ENCODE data around the gene OR4K13. TPM values are rescaled to one million over a fixed set of nuclear protein-coding genes. Genes with fewer than 3 reads are reported as not detected.

Gene OR4K13
- total and polyA plus RNA-seq, 4 donors = not detected

GRCh38 chr14:20001863-20002262 is 34.0 kb downstream of the OR4K13 start, which contains the start of gene OR4Q2:
TSS of gene OR4Q2 (plus strand) at chr14:20002163.
- H3K9me3 ChIP-seq (ENCODE audit: control insufficient read depth, low read length) = no peaks in the 10 kb centered on the region
- no peaks in the 10 kb centered on the region for H3K4me1 ChIP-seq (ENCODE audit: control insufficient read depth in 1 of 2, insufficient read depth in 2 of 2, low read length in 2 of 2)
- no peaks in the 10 kb centered on the region for H3K36me3 ChIP-seq (ENCODE audit: control insufficient read depth in 1 of 2, insufficient read depth in 2 of 2, low read length in 1 of 2)
- H3K4me3 ChIP-seq (ENCODE audit: low read length in 2 of 2) = no peak within 1 kb of the TSS
- no peak within 1 kb of the TSS for H3K27ac ChIP-seq (ENCODE audit: low read depth in 1 of 2, low read length in 2 of 2)
- DNase-seq = no peak
- no peaks in the 10 kb centered on the region for H3K27me3 ChIP-seq (ENCODE audit: control insufficient read depth in 1 of 2, insufficient read depth in 2 of 2, low read length in 1 of 2)
- no peak for ATAC-seq (ENCODE audit: low FRiP score)
- intact Hi-C loops (cut with DNase I) = no loop called here

DNA sequence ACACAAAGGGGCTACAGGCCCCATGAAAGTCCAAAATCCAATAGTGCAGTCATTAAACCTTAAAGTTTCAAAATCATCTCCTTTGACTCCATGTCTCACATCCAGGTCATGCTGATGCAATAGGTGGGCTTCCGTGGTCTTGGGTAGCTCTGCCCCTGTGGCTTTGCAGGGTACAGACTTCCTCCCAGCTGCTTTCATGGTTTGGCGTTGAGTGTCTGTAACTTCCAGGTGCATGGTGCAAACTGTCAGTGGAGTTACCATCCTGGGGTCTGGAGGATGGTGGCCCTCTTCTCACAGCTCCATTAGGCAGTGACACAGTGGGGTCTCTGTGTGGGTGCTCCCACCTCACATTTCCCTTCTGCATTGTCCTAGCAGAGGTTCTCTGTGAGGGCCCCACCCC is 42.4 kb downstream of the OR4K13 start:
- Histone ChIP-seq H3K27ac (ENCODE audit: low read depth in 1 of 2, low read length in 2 of 2) (no peak overlapping the region), H3K27me3 (ENCODE audit: control insufficient read depth in 1 of 2, insufficient read depth in 2 of 2, low read length in 1 of 2) (no peaks in the 10 kb centered on the region), H3K4me1 (ENCODE audit: control insufficient read depth in 1 of 2, insufficient read depth in 2 of 2, low read length in 2 of 2) (no peaks in the 10 kb centered on the region), H3K4me3 (ENCODE audit: low read length in 2 of 2) (no peak overlapping the region), H3K36me3 (ENCODE audit: control insufficient read depth in 1 of 2, insufficient read depth in 2 of 2, low read length in 1 of 2) (no peaks in the 10 kb centered on the region), H3K9me3 (ENCODE audit: control insufficient read depth, low read length) (no peaks in the 10 kb centered on the region)
- DNase-seq (no peak), ATAC-seq (ENCODE audit: low FRiP score) (no peak)
- WGBS, 2 donors = 53 to 64% methylated on average over 2 of the region's 2 CpGs
- intact Hi-C loops (cut with DNase I) = no loop called here

Other genes with a start within 250 kb of the OR4K13 start
- gene OR4N2, start 232.3 kb downstream of the OR4K13 start, total RNA-seq = not detected
- not detected for gene OR4N2, start 232.3 kb downstream of the OR4K13 start, polyA plus RNA-seq
- gene OR4K2, start 160.9 kb downstream of the OR4K13 start, total RNA-seq = not detected
- gene OR4K2, start 160.9 kb downstream of the OR4K13 start, polyA plus RNA-seq = under 1 TPM in 1 of 2 donors, not detected in 1; 0.03 TPM
- not detected for gene OR4K5, start 115.4 kb downstream of the OR4K13 start, total RNA-seq
- not detected for gene OR4K5, start 115.4 kb downstream of the OR4K13 start, polyA plus RNA-seq
- not detected for gene OR4K1, start 105.1 kb downstream of the OR4K13 start, total RNA-seq
- gene OR4K1, start 105.1 kb downstream of the OR4K13 start, polyA plus RNA-seq = under 1 TPM in 1 of 2 donors, not detected in 1; 0.50 TPM
- gene OR4K15, start 60.4 kb downstream of the OR4K13 start, total RNA-seq = not detected
- not detected for gene OR4K15, start 60.4 kb downstream of the OR4K13 start, polyA plus RNA-seq
- gene OR4Q2, start 33.9 kb downstream of the OR4K13 start, total RNA-seq = not detected
- not detected for gene OR4Q2, start 33.9 kb downstream of the OR4K13 start, polyA plus RNA-seq
- gene OR4K14, start 16.7 kb downstream of the OR4K13 start, total RNA-seq = not detected
- not detected for gene OR4K14, start 16.7 kb downstream of the OR4K13 start, polyA plus RNA-seq
- gene OR4L1, start 24.0 kb upstream of the OR4K13 start, total RNA-seq = not detected
- gene OR4L1, start 24.0 kb upstream of the OR4K13 start, polyA plus RNA-seq = not detected
- gene OR4K17, start 74.7 kb upstream of the OR4K13 start, total RNA-seq = not detected
- gene OR4K17, start 74.7 kb upstream of the OR4K13 start, polyA plus RNA-seq = not detected
- gene OR4N5, start 102.8 kb upstream of the OR4K13 start, total RNA-seq = not detected
- gene OR4N5, start 102.8 kb upstream of the OR4K13 start, polyA plus RNA-seq = not detected
- gene OR11G2, start 154.9 kb upstream of the OR4K13 start, total RNA-seq = not detected
- not detected for gene OR11G2, start 154.9 kb upstream of the OR4K13 start, polyA plus RNA-seq
- not detected for gene OR11H6, start 187.7 kb upstream of the OR4K13 start, total RNA-seq
- gene OR11H6, start 187.7 kb upstream of the OR4K13 start, polyA plus RNA-seq = not detected
- not detected for gene OR11H7, start 192.9 kb upstream of the OR4K13 start, total RNA-seq
- not detected for gene OR11H7, start 192.9 kb upstream of the OR4K13 start, polyA plus RNA-seq
- gene OR11H4, start 203.2 kb upstream of the OR4K13 start, total RNA-seq = not detected
- not detected for gene OR11H4, start 203.2 kb upstream of the OR4K13 start, polyA plus RNA-seq